GM18519 (cell line): ENCODE data around the gene SSTR4.
"Not testable (repeated sequence)": the region's sequence is repeated elsewhere in the genome, so short reads cannot be mapped to it uniquely, and the experiment has no call there.

Source experiments
- ATAC-seq: cut with Tn5 transposase; IDR thresholded peaks from one replicate; pipeline ENCODE4 v1.9.1; 2021; ENCODE audit warnings: mild to moderate bottlenecking, moderate library complexity; ENCODE audit not compliant: unreplicated experiment, low FRiP score

Gene SSTR4

DNA sequence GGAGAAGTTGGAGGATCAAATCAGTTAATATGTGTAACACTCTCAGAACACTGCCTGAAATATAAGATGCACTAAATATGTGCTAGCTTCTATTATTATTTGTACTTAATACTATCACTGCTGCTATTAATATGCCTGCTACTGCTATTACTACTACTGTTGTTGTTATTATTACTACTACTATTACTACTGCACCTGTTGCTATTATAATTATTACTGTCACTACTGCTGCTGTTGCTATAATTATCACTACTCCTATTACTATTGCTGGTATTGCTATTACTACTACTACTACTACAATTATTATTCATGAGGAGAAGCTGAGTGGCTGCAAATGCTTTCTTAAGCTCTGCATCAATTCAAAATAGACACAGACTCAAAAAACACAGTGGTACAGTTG, 16.7 kb upstream of the SSTR4 start:
- peak; percentile 45 for ATAC-seq

- no peak for ATAC-seq
Observed at GRCh38 chr20:23018941-23019340, 16.2 kb upstream of the SSTR4 start.

- no peak for ATAC-seq
Observed at GRCh38 chr20:23019403-23019802, 15.7 kb upstream of the SSTR4 start.

- no peak for ATAC-seq
Observed at GRCh38 chr20:23020230-23021018, 14.7 kb upstream of the SSTR4 start.

DNA sequence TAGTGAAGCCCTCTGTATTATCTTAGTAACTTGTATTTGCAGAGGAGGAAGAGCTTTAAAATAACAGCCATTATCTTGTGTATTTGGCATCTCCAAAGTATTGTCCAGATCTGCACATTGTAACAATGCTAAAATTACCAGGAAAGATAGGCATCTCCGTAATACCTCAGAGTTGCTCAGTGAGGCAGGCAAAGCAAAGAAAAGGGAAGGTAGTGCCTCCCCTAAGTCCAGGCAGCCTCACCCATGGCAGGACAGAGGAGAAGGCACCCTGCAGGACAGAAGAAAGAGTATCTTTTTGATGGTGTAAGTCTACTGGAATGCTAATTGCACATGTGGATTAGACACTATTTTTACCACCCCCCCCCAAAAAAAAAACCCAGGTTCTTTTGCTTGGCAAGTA, 13.6 kb upstream of the SSTR4 start:
- no peak for ATAC-seq

DNA sequence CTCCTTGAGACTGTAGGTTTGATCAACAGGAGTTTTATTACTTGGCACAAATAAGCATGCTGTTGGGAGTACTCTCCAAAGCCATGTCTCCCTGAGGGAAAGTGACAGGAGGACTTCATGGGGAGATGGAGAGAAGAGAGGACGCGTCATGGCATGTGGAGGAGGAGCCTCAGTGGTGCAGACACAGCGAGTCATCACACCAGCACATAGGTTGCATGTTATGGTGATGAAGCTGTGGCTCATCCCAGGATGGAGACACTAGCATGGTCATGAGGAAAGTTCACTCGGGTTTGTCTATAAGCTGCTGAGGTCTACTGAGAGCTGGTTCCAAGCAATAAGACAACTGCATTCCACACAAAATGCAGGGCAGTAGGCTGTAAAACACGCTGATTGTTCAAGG, 13.2 kb upstream of the SSTR4 start:
- no peak for ATAC-seq

GRCh38 chr20:23022849-23023248, 12.3 kb upstream of the SSTR4 start:
- ATAC-seq, result no peak

GRCh38 chr20:23023621-23024177, 11.4 kb upstream of the SSTR4 start:
- ATAC-seq, result no peak

DNA sequence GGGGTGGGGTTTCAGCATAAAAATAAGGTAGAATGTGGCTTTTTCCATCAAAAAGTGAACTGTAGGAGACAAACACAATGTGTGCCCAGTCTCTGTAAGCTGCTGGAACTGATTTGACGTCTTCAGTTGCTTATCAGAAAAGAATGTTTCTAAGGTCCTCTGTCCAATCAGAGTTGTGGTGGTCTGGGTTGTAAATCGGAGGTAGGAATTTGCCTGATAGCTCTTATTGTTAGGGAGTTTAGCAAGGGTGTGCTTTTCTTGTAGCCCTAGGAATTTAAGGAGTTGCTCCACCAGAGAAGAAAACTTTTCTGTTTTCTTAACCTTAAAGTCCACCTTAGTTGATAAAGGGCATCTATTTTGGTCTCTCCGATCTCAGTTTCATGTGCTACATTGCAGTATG, 10.4 kb upstream of the SSTR4 start:
- no peak for ATAC-seq

- not testable (repeated sequence) for ATAC-seq
Observed at GRCh38 chr20:23025503-23025902, 9.6 kb upstream of the SSTR4 start.

GRCh38 chr20:23027721-23028120, 7.4 kb upstream of the SSTR4 start:
- no peak for ATAC-seq

DNA sequence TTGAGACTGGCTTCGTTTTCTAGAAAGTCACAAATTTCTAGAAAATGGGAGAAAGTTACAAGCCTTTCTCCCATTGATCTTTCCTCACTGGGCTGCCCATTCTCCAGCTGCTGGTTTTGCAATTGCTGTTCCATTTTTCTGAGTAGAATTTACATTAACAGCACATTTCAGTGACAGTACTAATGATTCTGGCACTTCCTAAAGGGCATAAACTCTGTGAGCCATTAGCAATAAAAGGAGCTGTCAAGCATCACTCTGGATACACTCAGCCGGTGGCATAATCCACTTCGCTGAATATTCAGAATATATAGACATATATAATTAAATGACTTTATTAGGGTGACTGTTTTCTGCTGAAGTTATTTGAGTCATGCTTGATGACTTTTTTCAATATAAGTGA, 6.7 kb upstream of the SSTR4 start:
- ATAC-seq, result no peak

GRCh38 chr20:23029324-23029723, 5.8 kb upstream of the SSTR4 start:
- ATAC-seq, result no peak

- ATAC-seq, result no peak
Observed at GRCh38 chr20:23031346-23031745, 3.8 kb upstream of the SSTR4 start.

- no peak for ATAC-seq
Observed at GRCh38 chr20:23032056-23032749, 2.9 kb upstream of the SSTR4 start.

- ATAC-seq, result no peak
Observed at GRCh38 chr20:23032750-23033078, 2.4 kb upstream of the SSTR4 start.

GRCh38 chr20:23033918-23034317, 1.2 kb upstream of the SSTR4 start:
- ATAC-seq, result no peak

DNA sequence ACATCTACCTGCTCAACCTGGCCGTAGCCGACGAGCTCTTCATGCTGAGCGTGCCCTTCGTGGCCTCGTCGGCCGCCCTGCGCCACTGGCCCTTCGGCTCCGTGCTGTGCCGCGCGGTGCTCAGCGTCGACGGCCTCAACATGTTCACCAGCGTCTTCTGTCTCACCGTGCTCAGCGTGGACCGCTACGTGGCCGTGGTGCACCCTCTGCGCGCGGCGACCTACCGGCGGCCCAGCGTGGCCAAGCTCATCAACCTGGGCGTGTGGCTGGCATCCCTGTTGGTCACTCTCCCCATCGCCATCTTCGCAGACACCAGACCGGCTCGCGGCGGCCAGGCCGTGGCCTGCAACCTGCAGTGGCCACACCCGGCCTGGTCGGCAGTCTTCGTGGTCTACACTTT, 619 bp downstream of the SSTR4 start:
- no peak for ATAC-seq

DNA sequence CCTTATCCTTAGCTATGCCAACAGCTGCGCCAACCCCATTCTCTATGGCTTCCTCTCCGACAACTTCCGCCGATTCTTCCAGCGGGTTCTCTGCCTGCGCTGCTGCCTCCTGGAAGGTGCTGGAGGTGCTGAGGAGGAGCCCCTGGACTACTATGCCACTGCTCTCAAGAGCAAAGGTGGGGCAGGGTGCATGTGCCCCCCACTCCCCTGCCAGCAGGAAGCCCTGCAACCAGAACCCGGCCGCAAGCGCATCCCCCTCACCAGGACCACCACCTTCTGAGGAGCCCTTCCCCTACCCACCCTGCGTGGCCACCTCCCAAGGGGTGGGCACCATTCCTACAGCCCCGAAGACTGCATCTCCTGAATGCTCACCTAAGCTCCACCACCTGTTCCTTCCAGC, 1.3 kb downstream of the SSTR4 start:
- ATAC-seq, result no peak

DNA sequence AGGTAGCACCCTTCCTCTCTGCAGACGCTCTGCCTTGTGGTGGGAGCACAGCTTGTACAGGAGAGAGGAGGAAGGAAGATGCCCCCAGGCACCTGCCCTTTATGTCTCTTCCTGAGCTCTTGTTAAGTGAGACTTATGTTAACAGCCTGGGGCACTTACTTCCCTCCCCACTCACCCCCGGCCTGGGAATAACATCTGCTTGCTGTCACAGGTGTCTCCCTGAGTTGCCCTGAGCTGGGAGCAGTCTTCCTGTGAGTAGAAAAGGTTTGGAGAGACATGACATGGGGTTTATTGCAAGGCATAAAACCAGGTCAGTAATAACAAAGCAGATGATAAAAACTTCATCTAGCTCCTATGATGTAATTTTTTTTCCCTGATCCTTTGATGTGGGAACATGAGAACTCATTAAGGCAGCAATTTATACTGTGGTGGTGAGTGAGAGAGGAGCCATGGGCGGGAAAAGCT, 1.9 kb downstream of the SSTR4 start:
- ATAC-seq, result no peak

- no peak for ATAC-seq
Observed at GRCh38 chr20:23039136-23039875, 4.2 kb downstream of the SSTR4 start.
